ENCODE results near the gene CALML5. TPM values are rescaled to one million over a fixed set of nuclear protein-coding genes. Genes with fewer than 3 reads are reported as not detected.

Gene CALML5
- total RNA-seq, 1 experiment from 2014 or later = not detected

GRCh38 chr10:5503477-5503835 lies 4.1 kb upstream of the CALML5 start:
- H3K4me3 ChIP-seq (ENCODE audit: low read length) = no peak overlapping the region
- peaks cover 19% of the 10 kb centered on the region for H3K4me1 ChIP-seq (ENCODE audit: insufficient read depth, low read length)
- H3K9ac ChIP-seq (ENCODE audit: low read length) = no peak overlapping the region
- H3K27ac ChIP-seq (ENCODE audit: low read length) = no peak overlapping the region
- DNase-seq (peak; percentile 76), ATAC-seq (peak; percentile 84)
- no peaks in the 10 kb centered on the region for H3K27me3 ChIP-seq (ENCODE audit: low read length)
- intact Hi-C loops (cut with micrococcal nuclease) = no loop called here
- no peaks in the 10 kb centered on the region for H3K79me2 ChIP-seq (ENCODE audit: low read length)
- H3K36me3 ChIP-seq (ENCODE audit: low read depth, low read length) = no peaks in the 10 kb centered on the region
- peak overlapping the region; percentile 39; the same call in 1 of the 2 replicates for H3K4me2 ChIP-seq (ENCODE audit: low read length)
- H2AFZ ChIP-seq (ENCODE audit: low read length) = no peak overlapping the region
- BruUV-seq (replicated peaks) = no TSS peak
- H4K20me1 ChIP-seq (ENCODE audit: low read length) = no peaks in the 10 kb centered on the region
- POLR2A ChIA-PET (ENCODE audit: unreplicated experiment) = no interaction called here
- CTCF ChIA-PET = no interaction called here
- no peaks in the 10 kb centered on the region for H3K9me2 ChIP-seq (replicated peaks; ENCODE audit: low read length)
- TF ChIP-seq EZH2phosphoT487 (IDR thresholded peaks at IDR 0.05; ENCODE audit: borderline replicate concordance, low read length) (no peak), CTCF (conservative IDR thresholded peaks at IDR 0.05; ENCODE audit: low read depth, low read length) (no peak), EZH2 (IDR thresholded peaks at IDR 0.05; ENCODE audit: low read length, unreplicated experiment) (no peak)
- H3F3A ChIP-seq (ENCODE audit: low read length, unreplicated experiment) = no peaks in the 10 kb centered on the region
- H3K9me3 ChIP-seq (ENCODE audit: low read length) = no peaks in the 10 kb centered on the region

DNA sequence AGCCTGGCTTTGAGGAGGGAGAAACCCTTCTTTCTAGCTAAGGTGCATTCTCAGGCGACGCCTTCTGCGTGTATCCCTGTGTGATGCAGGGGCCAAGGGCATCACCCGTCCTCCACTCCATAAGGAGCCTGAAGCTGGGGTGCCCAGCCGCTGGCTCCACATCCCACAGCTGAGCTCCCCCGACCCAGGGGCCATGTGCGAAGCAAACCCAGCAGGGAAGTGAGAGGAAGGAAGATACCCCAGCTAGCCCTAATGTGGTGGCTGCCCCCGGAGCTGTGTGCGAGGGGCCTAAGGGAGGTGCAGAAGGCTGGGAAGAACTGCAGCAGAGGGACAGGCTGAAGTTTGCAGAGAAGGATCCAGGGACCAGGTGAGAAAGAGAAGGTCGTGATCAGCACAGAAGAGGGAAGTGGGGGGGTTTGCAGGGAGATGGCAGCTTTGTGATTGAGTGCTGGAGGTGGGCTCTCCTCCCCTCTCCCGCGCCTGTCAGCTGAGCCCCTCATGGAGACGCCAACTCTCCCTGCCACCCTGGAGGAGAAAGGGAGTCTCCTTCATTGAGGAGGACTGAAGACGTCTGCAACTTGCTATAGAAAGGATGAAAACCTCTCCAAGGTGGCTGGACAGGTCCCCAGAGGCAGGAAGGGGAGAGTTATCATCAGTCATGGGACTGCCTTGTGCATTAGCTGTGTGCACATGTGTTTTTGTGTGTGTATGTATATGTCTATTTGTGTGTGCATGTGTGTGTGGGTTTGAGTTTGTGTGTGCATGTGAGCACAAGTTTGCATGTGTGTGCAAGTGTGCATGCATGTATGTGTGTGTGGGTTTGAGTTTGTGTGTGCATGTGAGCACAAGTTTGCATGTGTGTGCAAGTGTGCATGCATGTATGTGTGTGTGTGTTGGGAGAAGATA lies 3.5 kb upstream of the CALML5 start:
- Histone ChIP-seq H3K9me2 (replicated peaks; ENCODE audit: low read length) (no peaks in the 10 kb centered on the region), H3K27me3 (ENCODE audit: low read length) (no peaks in the 10 kb centered on the region), H3K9me3 (ENCODE audit: low read length) (no peaks in the 10 kb centered on the region), H3K36me3 (ENCODE audit: low read depth, low read length) (no peaks in the 10 kb centered on the region), H3K9ac (ENCODE audit: low read length) (no peak overlapping the region), H3K4me1 (ENCODE audit: insufficient read depth, low read length) (peaks cover 19% of the 10 kb centered on the region), H2AFZ (ENCODE audit: low read length) (no peak overlapping the region), H4K20me1 (ENCODE audit: low read length) (no peaks in the 10 kb centered on the region), H3K27ac (ENCODE audit: low read length) (no peak overlapping the region), H3K79me2 (ENCODE audit: low read length) (no peaks in the 10 kb centered on the region), H3K4me3 (ENCODE audit: low read length) (no peak overlapping the region), H3K4me2 (ENCODE audit: low read length) (peak overlapping the region; percentile 39), H3F3A (ENCODE audit: low read length, unreplicated experiment) (no peaks in the 10 kb centered on the region)
- ATAC-seq = no peak
- intact Hi-C loops (cut with micrococcal nuclease) = no loop called here
- ChIA-PET CTCF (no interaction called here), POLR2A (ENCODE audit: unreplicated experiment) (no interaction called here)
- no TSS peak for BruUV-seq (replicated peaks)
- TF ChIP-seq EZH2 (IDR thresholded peaks at IDR 0.05; ENCODE audit: low read length, unreplicated experiment) (no peak), EZH2phosphoT487 (IDR thresholded peaks at IDR 0.05; ENCODE audit: borderline replicate concordance, low read length) (no peak), CTCF (conservative IDR thresholded peaks at IDR 0.05; ENCODE audit: low read depth, low read length) (no peak)
- DNase-seq = no peak

GRCh38 chr10:5502061-5502521 lies 2.7 kb upstream of the CALML5 start:
- H3K27me3 ChIP-seq (ENCODE audit: low read length) = no peaks in the 10 kb centered on the region
- no peaks in the 10 kb centered on the region for H3K9me3 ChIP-seq (ENCODE audit: low read length)
- POLR2A ChIA-PET (ENCODE audit: unreplicated experiment) = no interaction called here
- DNase-seq = no peak
- H3K4me3 ChIP-seq (ENCODE audit: low read length) = no peak overlapping the region
- no TSS peak for BruUV-seq (replicated peaks)
- CTCF ChIA-PET = no interaction called here
- no peaks in the 10 kb centered on the region for H3K9me2 ChIP-seq (replicated peaks; ENCODE audit: low read length)
- no peak overlapping the region for H3K4me2 ChIP-seq (ENCODE audit: low read length)
- no peak for ATAC-seq
- intact Hi-C loops (cut with micrococcal nuclease) = no loop called here
- TF ChIP-seq CTCF (conservative IDR thresholded peaks at IDR 0.05; ENCODE audit: low read depth, low read length) (no peak), EZH2phosphoT487 (IDR thresholded peaks at IDR 0.05; ENCODE audit: borderline replicate concordance, low read length) (no peak), EZH2 (IDR thresholded peaks at IDR 0.05; ENCODE audit: low read length, unreplicated experiment) (no peak)
- H4K20me1 ChIP-seq (ENCODE audit: low read length) = no peaks in the 10 kb centered on the region
- no peak overlapping the region for H3K9ac ChIP-seq (ENCODE audit: low read length)
- no peaks in the 10 kb centered on the region for H3K79me2 ChIP-seq (ENCODE audit: low read length)
- no peak overlapping the region for H3K27ac ChIP-seq (ENCODE audit: low read length)
- H2AFZ ChIP-seq (ENCODE audit: low read length) = no peak overlapping the region
- peaks cover 19% of the 10 kb centered on the region for H3K4me1 ChIP-seq (ENCODE audit: insufficient read depth, low read length)
- H3K36me3 ChIP-seq (ENCODE audit: low read depth, low read length) = no peaks in the 10 kb centered on the region
- H3F3A ChIP-seq (ENCODE audit: low read length, unreplicated experiment) = no peaks in the 10 kb centered on the region
